Femur (tissue), 1 donor: ENCODE results near the gene SOWAHB.
"Not testable (repeated sequence)": the region's sequence is repeated elsewhere in the genome, so short reads cannot be mapped to it uniquely, and the experiment has no call there.

Source experiments
- DNase-seq: peaks from one replicate; pipeline ENCODE4 v3.0.0-alpha.2; 2017

The SOWAHB gene

GRCh38 chr4:76894537-76895255 lies 3.2 kb downstream of the SOWAHB start:
- no peak for DNase-seq

DNA sequence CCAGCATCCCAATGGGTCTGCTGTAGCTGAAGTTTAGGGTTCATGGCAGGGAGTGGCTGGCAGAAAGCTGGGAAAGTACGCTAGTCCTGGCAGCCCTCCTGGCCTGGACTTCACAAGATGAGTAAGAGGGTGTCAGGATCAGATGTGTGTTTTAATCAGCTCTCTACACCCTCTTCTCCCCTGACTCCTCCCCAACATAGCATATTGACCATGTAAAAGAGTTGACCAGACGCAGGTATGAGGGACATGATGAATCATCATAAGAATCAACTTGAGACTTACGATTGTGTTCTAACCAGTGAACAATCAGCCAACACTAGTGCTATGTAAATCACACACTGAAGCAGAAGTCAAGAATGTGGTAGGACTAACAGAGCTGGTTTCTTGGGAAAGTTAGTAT lies 5.3 kb downstream of the SOWAHB start:
- DNase-seq, result no peak

DNA sequence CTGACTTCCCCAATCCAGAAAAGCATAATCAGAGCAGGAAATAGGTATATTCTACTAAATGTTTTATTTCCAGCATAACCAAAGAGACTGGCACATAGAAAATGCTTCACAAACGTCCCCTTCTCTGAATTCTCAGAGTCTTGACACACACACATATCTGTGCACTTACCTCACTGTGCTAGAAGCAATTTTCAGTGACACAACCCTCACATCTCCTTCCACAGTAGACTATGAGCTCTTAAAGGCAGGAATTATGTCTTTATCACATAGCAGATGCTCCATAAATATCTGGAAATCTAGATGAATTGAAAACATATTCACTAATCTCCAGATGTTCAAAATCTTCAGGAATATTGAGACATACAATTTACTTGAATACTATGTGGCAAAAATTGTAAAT lies 5.9 kb downstream of the SOWAHB start:
- DNase-seq, result no peak

GRCh38 chr4:76886848-76887441 lies 11.0 kb downstream of the SOWAHB start:
- no peak for DNase-seq

DNA sequence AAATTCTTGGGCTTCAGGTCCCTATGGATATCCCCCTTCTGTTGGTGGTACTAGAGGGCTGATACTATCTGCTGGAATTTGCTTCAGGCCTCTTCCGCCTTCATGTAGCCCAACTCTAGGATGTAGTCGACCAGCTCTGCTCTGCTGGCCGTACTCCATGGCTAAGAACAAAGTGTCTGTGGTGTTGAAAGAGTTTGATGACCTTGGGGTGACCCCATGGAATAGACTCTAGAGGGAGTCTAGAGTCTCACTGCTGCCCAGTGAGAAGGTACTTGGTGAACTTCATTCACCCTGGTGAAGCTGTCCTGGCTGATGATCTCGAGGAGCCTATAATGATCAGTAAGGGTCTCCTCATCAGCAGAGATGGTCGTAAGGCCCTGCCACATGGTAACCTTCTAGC lies 11.7 kb downstream of the SOWAHB start:
- no peak for DNase-seq

DNA sequence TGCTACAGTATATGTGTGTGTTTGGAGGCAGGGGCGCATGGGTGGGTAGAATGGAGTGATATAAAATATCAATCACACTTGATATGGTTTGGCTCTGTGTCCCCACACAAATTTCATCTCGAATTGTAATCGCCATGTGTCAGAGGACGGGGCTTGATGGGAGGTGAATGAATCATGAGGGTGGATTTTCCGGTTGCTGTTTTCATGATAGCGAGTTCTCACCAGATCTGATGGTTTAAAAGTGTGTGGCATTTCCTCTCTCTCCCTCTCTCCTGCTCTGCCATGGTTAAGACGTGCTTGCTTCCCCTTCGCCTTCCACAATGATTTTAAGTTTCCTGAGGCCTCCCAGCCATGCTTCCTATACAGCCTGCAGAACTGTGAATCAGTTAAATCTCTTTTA lies 14.8 kb downstream of the SOWAHB start:
- no peak for DNase-seq

GRCh38 chr4:76882630-76883029 lies 15.3 kb downstream of the SOWAHB start:
- DNase-seq, result no peak

- DNase-seq, result no peak
Measured at GRCh38 chr4:76881375-76881774, 16.6 kb downstream of the SOWAHB start.

DNA sequence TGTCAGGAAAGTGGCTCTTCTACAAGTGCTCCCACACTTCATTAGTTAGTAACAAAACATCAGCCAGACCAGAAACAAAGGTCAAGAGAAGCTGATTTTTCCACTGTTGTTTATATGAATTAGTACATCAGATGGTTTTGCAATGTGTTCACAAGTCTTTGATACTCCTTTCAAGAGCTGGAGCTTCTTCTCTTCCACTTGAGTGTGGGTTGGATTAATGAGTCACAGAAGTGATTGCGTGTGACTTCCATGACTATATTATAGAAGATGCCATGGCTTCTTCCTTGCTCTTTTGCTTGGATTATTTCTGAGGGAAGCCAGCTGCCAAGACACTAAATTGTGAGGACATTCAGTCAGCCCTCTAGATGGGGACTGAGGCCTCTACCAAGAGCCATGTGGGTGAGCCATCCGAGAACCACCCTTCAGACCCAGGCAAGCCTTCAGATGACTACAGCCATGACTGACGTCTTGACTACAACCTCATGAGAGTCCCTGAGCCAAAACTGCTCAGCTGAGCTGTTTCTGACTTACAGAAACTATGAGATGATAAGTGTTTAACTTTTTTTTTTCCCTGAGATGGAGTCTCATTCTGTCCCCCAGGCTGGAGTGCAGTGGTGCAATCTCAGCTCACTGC lies 18.1 kb downstream of the SOWAHB start:
- DNase-seq, result no peak

GRCh38 chr4:76878641-76879165 lies 19.2 kb downstream of the SOWAHB start:
- DNase-seq, result not testable (repeated sequence)

DNA sequence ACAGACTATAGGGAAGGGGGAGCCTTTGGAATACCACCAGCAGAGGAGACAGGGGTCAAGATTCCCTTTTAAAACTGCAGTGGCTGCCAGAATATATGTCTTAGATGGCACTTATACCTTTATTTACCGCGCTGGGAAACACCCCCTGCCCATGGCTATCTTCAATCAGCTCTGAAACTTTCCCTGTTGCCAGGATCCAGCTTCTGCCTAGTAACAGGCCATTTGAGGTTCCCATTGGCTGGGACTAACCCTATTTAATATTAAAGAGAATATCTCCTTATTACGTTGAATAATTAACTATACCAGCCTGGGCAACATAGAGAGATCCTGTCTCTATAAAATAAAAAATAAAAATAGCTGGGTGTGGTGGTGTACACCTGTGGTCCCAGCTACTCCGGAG lies 23.8 kb downstream of the SOWAHB start:
- no peak for DNase-seq

DNA sequence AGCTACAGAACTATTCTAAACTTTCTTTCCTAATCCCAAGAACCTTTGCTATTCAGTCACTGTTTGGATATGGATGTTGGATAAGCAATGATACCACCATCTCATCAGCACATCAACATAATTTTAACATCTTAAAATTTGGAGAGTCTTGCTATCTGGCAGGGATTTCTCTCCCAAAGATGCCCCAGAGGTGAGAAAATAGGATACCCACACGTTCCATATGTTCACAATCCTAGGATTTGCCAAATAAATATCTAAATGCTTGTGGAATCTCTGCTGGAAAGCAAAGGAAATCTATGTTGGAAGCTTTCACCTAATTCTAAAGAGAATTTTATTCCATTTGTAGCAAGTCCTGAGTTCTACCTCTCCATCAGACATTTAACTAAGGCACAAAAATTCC lies 24.4 kb downstream of the SOWAHB start:
- DNase-seq, result no peak

- no peak for DNase-seq
Measured at GRCh38 chr4:76872556-76872955, 25.4 kb downstream of the SOWAHB start.

DNA sequence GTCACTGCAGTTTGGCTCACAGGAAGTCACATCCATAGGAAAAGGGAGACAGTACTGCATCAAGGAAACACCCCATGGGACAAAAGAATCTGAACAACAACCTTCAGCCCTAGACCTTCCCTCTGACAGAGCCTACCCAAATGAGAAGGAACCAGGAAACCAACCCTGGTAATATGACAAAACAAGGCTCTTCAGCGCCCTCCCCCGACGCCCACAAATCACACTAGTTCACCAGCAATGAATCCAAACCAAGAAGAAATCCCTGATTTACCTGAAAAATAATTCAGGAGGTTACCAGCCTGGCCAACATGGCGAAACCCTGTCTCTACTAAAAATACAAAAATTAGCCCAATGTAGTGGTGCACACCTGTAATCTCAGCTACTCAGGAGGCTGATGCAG lies 29.2 kb downstream of the SOWAHB start:
- DNase-seq, result not testable (repeated sequence)

- no peak for DNase-seq
Measured at GRCh38 chr4:76867880-76868655, 29.9 kb downstream of the SOWAHB start.

DNA sequence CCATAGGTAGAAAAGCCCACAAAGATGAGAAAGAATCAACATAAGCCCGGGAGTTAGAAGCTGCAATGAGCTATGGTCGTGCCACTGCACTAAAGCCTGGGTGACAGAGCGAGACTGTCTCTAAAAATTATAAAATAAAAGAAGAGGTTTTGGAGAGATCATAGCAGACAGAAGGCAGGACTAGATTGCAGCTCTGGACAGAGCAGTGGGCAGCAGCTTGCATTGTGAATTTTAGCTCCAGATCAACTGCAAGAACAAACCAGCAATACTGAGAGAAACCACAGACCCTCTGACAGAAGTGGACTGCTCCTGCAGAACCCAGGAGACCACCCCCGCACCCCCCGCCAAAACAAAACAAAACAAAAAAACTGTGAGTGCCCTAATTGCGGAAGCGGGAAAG lies 30.6 kb downstream of the SOWAHB start:
- no peak for DNase-seq

DNA sequence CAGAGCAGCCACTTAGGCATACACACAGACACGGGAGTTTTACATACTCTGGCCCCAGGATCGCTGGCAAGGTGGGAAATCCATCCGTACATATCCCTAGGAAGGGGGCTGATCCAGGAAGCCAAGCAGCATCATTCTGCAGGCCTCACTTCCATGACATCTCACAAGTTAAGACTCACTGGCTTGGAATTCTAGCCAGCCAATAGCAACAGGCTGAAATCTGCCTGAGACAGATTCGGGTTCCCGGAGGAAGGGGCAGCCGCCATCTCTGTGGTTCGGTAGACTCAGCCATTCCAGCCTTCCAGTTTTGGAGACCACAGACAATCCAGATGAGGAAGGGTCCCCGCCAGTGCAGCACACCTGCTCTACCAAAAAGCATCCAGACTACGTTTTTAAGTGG lies 31.3 kb downstream of the SOWAHB start:
- no peak for DNase-seq

DNA sequence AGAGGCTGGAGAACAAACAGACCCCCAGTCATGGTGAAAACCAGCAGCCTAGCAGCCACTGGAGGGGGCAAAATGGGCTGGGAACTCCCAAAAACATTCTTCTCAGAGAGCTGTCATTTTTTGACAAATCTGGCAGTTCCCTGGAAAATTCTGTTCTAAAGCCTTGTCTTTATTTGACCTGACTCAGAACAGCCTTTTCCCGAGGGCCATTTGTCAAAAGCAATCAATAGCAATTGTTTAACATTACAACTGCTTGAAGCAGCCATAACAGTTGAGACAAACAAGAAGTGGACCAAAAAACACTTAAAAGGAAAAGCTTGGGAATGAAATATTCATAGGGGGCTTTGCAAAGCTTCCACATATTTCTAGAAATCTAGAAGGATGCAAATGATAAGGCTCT lies 39.6 kb downstream of the SOWAHB start:
- no peak for DNase-seq

- no peak for DNase-seq
Measured at GRCh38 chr4:76857074-76857409, 40.9 kb downstream of the SOWAHB start.

GRCh38 chr4:76856243-76857073 lies 41.5 kb downstream of the SOWAHB start:
- peak; percentile 34 for DNase-seq

DNA sequence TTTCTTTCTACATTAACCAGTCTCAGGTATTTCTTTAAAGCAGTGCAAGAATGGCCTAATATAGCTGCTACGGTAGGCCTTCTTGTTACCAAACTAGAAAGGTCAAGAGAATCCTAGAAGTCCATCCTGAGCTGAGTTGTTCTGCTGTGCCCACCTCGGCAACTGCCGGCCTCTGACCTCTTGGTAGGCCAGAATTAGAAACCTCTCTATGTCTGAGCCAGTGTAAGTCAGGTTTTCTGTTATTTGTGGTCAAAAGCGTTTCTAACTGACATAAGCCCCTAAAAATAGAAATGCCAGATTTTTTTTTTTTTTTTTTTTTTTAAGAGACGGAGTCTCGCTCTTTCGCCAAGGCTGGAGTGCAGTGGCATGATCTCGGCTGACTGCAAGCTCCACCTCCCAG lies 43.1 kb downstream of the SOWAHB start:
- no peak for DNase-seq

DNA sequence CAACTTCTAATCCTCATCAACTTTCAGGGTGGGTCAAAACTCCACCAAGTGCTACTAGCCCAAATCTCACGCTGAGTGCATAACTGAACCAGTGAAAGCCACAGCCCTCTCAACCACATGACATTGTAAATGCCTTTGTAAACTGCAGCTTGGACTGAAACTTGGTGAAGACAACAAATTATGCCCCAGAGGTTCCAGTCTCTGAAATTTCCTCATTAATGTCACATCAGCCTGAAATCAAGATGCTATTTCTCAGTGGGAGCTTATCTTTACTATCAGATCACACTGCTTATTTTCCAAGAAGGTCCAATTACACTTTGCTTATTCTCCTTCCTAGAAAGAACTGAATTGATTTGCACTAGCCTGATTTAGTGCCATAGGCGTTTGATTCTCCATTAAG lies 46.6 kb downstream of the SOWAHB start:
- no peak for DNase-seq

GRCh38 chr4:76850010-76850441 lies 47.9 kb downstream of the SOWAHB start:
- DNase-seq, result no peak
